Effector memory CD8-positive, alpha-beta T cell (primary cell): Measurements from ENCODE around the gene GFOD1.
"Not testable (repeated sequence)": the region's sequence is repeated elsewhere in the genome, so short reads cannot be mapped to it uniquely, and the experiment has no call there.

Source experiments
- ATAC-seq: fragments of 150-1000 bp; cut with Tn5 transposase; replicated peaks from 2 replicates; pipeline ENCODE4 v1.10.0; 2021; ENCODE audit warnings: mild to moderate bottlenecking, moderate library complexity
- DNase-seq, 3 experiments: peaks; one replicate each; pipeline ENCODE4 v3.0.0; 2021
- H3K27ac Mint-ChIP-seq, 2 donors: one replicate each; pipeline ENCODE4 v1.8.0; 2022; ENCODE audit warnings: mild to moderate bottlenecking in 2 of 2, mixed read lengths in 2 of 2, moderate library complexity in 2 of 2
- H3K27me3 Mint-ChIP-seq, 2 donors: one replicate each; pipeline ENCODE4 v1.8.0; 2022; ENCODE audit warnings: mixed read lengths in 2 of 2
- H3K36me3 Mint-ChIP-seq: one replicate; pipeline ENCODE4 v1.8.0; 2022; ENCODE audit warnings: mild to moderate bottlenecking, moderate library complexity, mixed read lengths; ENCODE audit not compliant: insufficient read depth
- H3K4me1 Mint-ChIP-seq, 2 donors: one replicate each; pipeline ENCODE4 v1.8.0; 2022; ENCODE audit warnings: low read depth in 2 of 2, mixed read lengths in 2 of 2
- H3K4me3 Mint-ChIP-seq, 2 donors: one replicate each; pipeline ENCODE4 v1.8.0; 2022; ENCODE audit warnings: mild to moderate bottlenecking in 2 of 2, mixed read lengths in 2 of 2, moderate library complexity in 2 of 2
- H3K9me3 Mint-ChIP-seq, 2 donors: one replicate each; pipeline ENCODE4 v1.8.0; 2022; ENCODE audit warnings: mixed read lengths in 2 of 2

Gene GFOD1

GRCh38 chr6:13447949-13448724 lies 39.3 kb downstream of the GFOD1 start:
- H3K27ac Mint-ChIP-seq: peak overlapping the region; percentile 62 to 82
- ATAC-seq (no peak), DNase-seq (no peak)
- H3K4me1 Mint-ChIP-seq: peaks cover 12 to 27% of the 10 kb centered on the region in 2 donors
- H3K9me3 Mint-ChIP-seq: no peaks in the 10 kb centered on the region
- no peaks in the 10 kb centered on the region for H3K36me3 Mint-ChIP-seq
- no peak overlapping the region for H3K4me3 Mint-ChIP-seq
- no peaks in the 10 kb centered on the region for H3K27me3 Mint-ChIP-seq

GRCh38 chr6:13446381-13446780 lies 41.0 kb downstream of the GFOD1 start:
- no peaks in the 10 kb centered on the region for H3K27me3 Mint-ChIP-seq
- no peaks in the 10 kb centered on the region for H3K36me3 Mint-ChIP-seq
- H3K9me3 Mint-ChIP-seq: no peaks in the 10 kb centered on the region
- H3K27ac Mint-ChIP-seq: peak overlapping the region; percentile 10 to 38
- peaks cover 12 to 27% of the 10 kb centered on the region in 2 donors for H3K4me1 Mint-ChIP-seq
- H3K4me3 Mint-ChIP-seq: no peak overlapping the region
- no peak for DNase-seq
- ATAC-seq: no peak

- Mint-ChIP-seq H3K9me3 (no peaks in the 10 kb centered on the region), H3K27me3 (no peaks in the 10 kb centered on the region), H3K27ac (peak overlapping the region; percentile 10 to 38), H3K36me3 (no peaks in the 10 kb centered on the region), H3K4me1 (peaks cover 12 to 27% of the 10 kb centered on the region in 2 donors), H3K4me3 (no peak overlapping the region)
- DNase-seq (no peak), ATAC-seq (no peak)
These were observed 41.7 kb downstream of the GFOD1 start for GRCh38 chr6:13445744-13446115.

- Mint-ChIP-seq H3K27ac (peak overlapping the region in 1 of 2 donors; percentile 10), H3K27me3 (no peaks in the 10 kb centered on the region), H3K36me3 (no peaks in the 10 kb centered on the region), H3K4me1 (peaks cover 12 to 27% of the 10 kb centered on the region in 2 donors), H3K9me3 (no peaks in the 10 kb centered on the region), H3K4me3 (peak overlapping the region in 1 of 2 donors; percentile 4)
- ATAC-seq (no peak), DNase-seq (no peak)
These were observed 42.2 kb downstream of the GFOD1 start for GRCh38 chr6:13445005-13445743.

- peaks cover 12 to 27% of the 10 kb centered on the region in 2 donors for H3K4me1 Mint-ChIP-seq
These were observed 42.8 kb downstream of the GFOD1 start for GRCh38 chr6:13444604-13445003.

GRCh38 chr6:13443978-13444377 lies 43.4 kb downstream of the GFOD1 start:
- not testable (repeated sequence) for H3K36me3 Mint-ChIP-seq, H3K27me3 Mint-ChIP-seq, DNase-seq, H3K27ac Mint-ChIP-seq, ATAC-seq, H3K4me3 Mint-ChIP-seq, H3K9me3 Mint-ChIP-seq
- peaks cover 12 to 24% of the 10 kb centered on the region in 2 donors for H3K4me1 Mint-ChIP-seq

More at GRCh38 chr6:13444604-13445003, 42.8 kb downstream of the GFOD1 start:
- DNase-seq (no peak), ATAC-seq (no peak)
- H3K27ac Mint-ChIP-seq: peak overlapping the region in 1 of 2 donors; percentile 10
- H3K9me3 Mint-ChIP-seq: no peaks in the 10 kb centered on the region
- H3K27me3 Mint-ChIP-seq: no peaks in the 10 kb centered on the region
- no peaks in the 10 kb centered on the region for H3K36me3 Mint-ChIP-seq
- no peak overlapping the region for H3K4me3 Mint-ChIP-seq

GRCh38 chr6:13441778-13442177 lies 45.6 kb downstream of the GFOD1 start:
- Mint-ChIP-seq H3K4me1 (peaks cover 2 to 10% of the 10 kb centered on the region in 2 donors), H3K36me3 (no peaks in the 10 kb centered on the region), H3K4me3 (no peak overlapping the region), H3K27me3 (no peaks in the 10 kb centered on the region), H3K9me3 (no peaks in the 10 kb centered on the region), H3K27ac (peak overlapping the region in 1 of 2 donors; percentile 76)
- ATAC-seq (no peak), DNase-seq (no peak)

GRCh38 chr6:13439644-13440043 lies 47.8 kb downstream of the GFOD1 start:
- no peak overlapping the region for H3K27ac Mint-ChIP-seq
- no peak overlapping the region for H3K4me3 Mint-ChIP-seq
- ATAC-seq: no peak
- H3K9me3 Mint-ChIP-seq: no peaks in the 10 kb centered on the region
- peaks cover 11 to 18% of the 10 kb centered on the region in 2 donors for H3K4me1 Mint-ChIP-seq
- no peak for DNase-seq
- no peaks in the 10 kb centered on the region for H3K36me3 Mint-ChIP-seq
- no peaks in the 10 kb centered on the region for H3K27me3 Mint-ChIP-seq

GRCh38 chr6:13438126-13438525 lies 49.3 kb downstream of the GFOD1 start:
- no peaks in the 10 kb centered on the region for H3K27me3 Mint-ChIP-seq
- ATAC-seq (no peak), DNase-seq (no peak)
- H3K9me3 Mint-ChIP-seq: no peaks in the 10 kb centered on the region
- no peak overlapping the region for H3K4me3 Mint-ChIP-seq
- peak overlapping the region in 1 of 2 donors; percentile 11 for H3K27ac Mint-ChIP-seq
- no peaks in the 10 kb centered on the region for H3K36me3 Mint-ChIP-seq
- peaks cover 21 to 33% of the 10 kb centered on the region in 2 donors for H3K4me1 Mint-ChIP-seq

GRCh38 chr6:13437218-13437996 lies 50.0 kb downstream of the GFOD1 start:
- H3K27ac Mint-ChIP-seq: peak overlapping the region in 1 of 2 donors; percentile 11
- ATAC-seq: no peak
- H3K9me3 Mint-ChIP-seq: no peaks in the 10 kb centered on the region
- H3K4me3 Mint-ChIP-seq: peak overlapping the region in 1 of 2 donors; percentile 48
- no peaks in the 10 kb centered on the region for H3K27me3 Mint-ChIP-seq
- no peak for DNase-seq
- H3K4me1 Mint-ChIP-seq: peaks cover 27 to 40% of the 10 kb centered on the region in 2 donors
- H3K36me3 Mint-ChIP-seq: peaks cover 2% of the 10 kb centered on the region

- Mint-ChIP-seq H3K4me1 (peaks cover 35 to 48% of the 10 kb centered on the region in 2 donors), H3K36me3 (peaks cover 7% of the 10 kb centered on the region), H3K4me3 (peak overlapping the region; percentile 72 to 89), H3K9me3 (no peaks in the 10 kb centered on the region), H3K27me3 (no peaks in the 10 kb centered on the region), H3K27ac (peak overlapping the region; percentile 86 to 99)
- ATAC-seq: no peak
- no peak for DNase-seq
These were observed 50.8 kb downstream of the GFOD1 start for GRCh38 chr6:13436399-13437217.

- no peaks in the 10 kb centered on the region for H3K9me3 Mint-ChIP-seq
- ATAC-seq (peak; percentile 31), DNase-seq (no peak)
- H3K27me3 Mint-ChIP-seq: no peaks in the 10 kb centered on the region
- H3K4me3 Mint-ChIP-seq: peak overlapping the region; percentile 72 to 89
- peak overlapping the region; percentile 86 to 99 for H3K27ac Mint-ChIP-seq
- peaks cover 44 to 58% of the 10 kb centered on the region in 2 donors for H3K4me1 Mint-ChIP-seq
- peaks cover 7% of the 10 kb centered on the region for H3K36me3 Mint-ChIP-seq
These were observed 51.7 kb downstream of the GFOD1 start for GRCh38 chr6:13435477-13436246.
